HK-2 (cell line): Measurements from ENCODE around the gene HIVEP1.

Experiments used
- DNase-seq: peaks from one replicate; pipeline ENCODE4 v3.0.0-alpha.2; 2018; ENCODE audit not compliant: unreplicated experiment

Gene HIVEP1

DNA sequence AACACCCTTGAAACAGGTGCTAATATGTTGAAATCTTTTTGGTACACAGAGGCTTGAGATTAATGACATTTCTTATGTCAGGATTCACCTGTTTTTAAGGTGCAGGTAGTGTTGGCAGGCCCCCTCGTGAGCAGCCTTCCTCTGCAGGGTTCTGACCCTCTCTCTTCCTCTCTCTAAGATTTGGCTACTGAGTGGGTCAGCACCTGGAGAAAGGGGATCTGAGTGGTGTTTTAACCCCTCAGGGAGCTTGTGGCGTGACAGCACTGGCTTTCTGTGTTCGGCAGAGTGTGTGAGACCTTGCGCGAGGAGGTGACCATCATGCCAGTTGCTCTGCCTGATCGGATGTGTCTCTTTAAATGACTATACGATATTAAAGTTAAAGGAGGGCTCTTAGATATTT lies 37.1 kb downstream of the HIVEP1 start:
- no peak for DNase-seq

DNA sequence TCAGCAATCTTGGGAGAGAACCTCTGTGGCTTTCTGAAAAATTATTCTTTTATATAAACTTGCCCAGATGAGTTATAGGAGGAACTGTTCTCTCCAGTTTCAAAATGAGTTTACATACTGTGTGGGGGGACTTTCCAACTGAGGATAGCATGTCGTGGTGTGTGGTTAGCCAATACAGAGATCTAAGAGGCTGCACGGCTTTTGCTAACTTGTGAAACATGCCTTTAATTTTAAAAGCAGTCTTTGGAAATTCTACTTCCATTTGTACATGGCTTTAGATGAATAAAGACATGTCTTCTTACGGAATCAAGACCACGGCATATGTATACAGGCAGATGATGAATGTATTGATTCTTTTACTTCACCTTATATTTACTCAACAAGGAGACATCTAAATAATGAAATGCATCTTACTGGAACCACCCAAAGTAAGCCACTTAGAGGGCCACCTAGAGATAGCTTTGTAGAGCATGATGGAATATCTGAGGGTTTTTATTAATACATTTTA lies 39.8 kb downstream of the HIVEP1 start:
- DNase-seq, result no peak

GRCh38 chr6:12058172-12058961 lies 46.3 kb downstream of the HIVEP1 start:
- no peak for DNase-seq

GRCh38 chr6:12060780-12061609 lies 48.9 kb downstream of the HIVEP1 start:
- DNase-seq, result no peak

DNA sequence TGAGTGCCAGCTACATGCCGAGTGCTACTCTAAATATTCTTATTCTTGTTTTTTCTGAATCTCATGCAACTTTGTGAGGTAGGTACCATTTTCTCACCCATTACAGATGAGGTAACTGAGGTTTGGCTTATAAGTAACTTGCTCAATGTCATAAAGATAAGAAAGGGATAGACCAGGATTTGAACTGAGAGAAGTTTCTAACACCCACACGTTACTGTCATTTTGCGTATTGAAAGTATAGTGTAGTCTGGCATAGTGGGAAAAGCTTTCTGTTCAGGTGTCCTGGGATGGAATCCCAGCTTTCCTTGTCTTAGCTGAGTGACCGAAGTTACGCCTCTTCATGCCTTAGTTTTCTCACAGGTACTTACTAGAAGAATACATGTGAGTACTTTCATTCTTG lies 50.5 kb downstream of the HIVEP1 start:
- DNase-seq, result no peak

DNA sequence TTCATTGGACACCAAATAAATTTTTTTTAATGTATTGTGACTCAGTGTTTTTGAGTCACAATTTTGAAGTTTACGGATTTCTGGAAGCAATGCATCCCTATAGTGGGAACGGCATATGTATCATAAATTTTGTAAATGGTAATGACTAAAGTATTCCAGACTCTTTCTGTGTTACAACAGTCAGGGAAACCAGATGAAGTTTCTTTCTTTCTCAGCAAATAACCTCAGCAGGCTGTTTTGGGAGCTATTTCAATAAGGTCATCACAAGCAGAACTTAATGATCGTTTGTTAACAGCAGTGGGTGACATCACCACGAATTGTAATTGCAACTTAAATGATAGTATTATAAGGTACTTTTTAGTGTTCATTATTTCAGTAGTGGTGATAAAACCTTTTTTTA lies 52.0 kb downstream of the HIVEP1 start:
- DNase-seq, result no peak

GRCh38 chr6:12064538-12065071 lies 52.5 kb downstream of the HIVEP1 start:
- no peak for DNase-seq

DNA sequence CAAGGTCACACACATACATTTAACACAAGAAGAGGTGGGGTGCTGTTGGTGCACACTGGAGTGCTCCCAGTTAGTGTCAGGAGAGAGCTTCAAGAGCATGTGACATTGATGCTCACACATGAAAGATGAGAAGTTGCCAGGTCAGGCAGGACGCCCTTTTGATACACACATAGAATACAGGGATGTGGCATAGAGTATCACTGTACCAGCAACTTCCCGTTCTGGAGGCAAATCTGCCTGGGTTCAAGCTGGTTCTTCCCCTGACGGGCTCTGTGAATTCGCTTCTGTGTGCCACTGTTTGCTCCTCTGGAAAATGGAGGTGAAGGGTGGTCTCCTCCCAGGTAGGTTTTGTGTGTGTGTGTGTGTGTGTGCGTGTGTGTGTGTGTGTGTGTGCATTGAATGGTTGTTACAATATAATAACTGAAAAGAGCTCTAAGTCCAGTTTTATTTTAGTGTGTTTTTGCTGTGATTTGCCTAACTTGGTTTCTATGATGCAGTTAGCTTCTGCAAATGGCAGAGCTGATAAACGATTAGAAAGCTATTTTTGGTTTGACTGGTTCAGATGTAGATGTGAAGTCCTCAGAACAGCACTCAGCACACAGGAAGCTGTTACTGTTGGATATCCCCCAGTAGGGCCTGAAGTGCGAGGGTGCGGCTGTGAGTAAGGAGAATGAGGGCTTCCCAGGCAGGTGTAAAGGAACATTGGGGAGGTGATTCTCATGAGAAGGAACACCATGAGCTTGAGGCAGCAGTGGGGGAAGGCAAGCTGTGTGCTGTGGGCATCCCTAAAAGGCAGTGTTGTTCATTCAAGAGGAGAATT lies 53.4 kb downstream of the HIVEP1 start:
- DNase-seq, result no peak

- no peak for DNase-seq
Measured at GRCh38 chr6:12066297-12066696, 54.2 kb downstream of the HIVEP1 start.

GRCh38 chr6:12068899-12069557 lies 56.9 kb downstream of the HIVEP1 start:
- DNase-seq, result no peak

DNA sequence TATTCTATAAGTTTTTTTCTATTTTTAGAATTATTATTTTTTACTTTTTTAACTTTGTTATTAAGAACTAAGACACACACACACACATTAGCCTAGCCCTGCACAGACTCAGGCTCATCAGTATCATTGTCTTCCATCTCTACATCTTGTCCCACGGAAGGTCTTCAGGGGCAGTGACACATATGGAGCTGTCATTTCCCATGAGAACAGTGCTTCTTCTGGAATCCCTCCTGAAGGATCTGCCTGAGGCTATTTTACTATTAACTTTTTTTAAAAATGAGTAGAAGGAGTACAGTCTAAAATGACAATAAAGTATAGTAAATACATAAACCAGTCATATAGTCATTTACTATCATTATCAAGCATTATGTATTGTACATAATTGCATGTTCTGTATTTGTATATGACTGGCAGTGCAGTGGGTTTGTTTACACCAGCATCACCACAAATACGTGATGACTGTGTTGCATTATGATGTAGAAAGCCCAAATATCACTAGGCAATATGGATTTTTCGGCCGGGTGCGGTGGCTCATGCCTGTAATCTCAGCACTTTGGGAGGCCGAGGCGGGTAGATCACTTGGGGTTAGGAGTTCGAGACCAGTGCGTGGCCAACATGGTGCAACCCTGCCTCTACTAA lies 57.9 kb downstream of the HIVEP1 start:
- DNase-seq, result no peak

- DNase-seq, result no peak
Measured at GRCh38 chr6:12071064-12071615, 59.0 kb downstream of the HIVEP1 start.

DNA sequence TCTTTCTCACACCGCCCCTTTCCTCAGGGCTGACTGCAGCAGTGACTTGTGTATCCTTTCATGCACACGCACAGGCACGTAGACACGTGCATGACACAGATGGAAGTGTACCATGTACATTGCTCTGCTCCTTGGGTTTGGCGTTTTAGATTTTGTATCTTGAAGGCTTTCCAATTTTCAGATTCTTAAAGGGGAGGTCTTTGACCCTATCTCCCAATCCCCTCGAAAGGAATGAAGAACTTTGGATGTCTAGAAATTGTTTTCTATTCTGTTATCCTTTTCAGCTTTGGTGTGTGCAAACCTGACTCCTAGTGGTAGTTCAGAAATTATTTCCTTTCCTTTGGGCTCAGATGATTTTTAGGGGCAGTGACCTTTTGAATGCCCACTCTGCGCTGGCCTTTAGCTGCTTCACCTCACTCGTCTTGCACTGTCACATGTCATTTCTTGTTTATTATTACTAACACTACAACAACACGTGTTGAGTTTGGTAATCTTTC lies 63.0 kb downstream of the HIVEP1 start:
- DNase-seq, result no peak

GRCh38 chr6:12077021-12077710 lies 65.1 kb downstream of the HIVEP1 start:
- DNase-seq, result no peak

GRCh38 chr6:12078014-12078413 lies 65.9 kb downstream of the HIVEP1 start:
- no peak for DNase-seq

DNA sequence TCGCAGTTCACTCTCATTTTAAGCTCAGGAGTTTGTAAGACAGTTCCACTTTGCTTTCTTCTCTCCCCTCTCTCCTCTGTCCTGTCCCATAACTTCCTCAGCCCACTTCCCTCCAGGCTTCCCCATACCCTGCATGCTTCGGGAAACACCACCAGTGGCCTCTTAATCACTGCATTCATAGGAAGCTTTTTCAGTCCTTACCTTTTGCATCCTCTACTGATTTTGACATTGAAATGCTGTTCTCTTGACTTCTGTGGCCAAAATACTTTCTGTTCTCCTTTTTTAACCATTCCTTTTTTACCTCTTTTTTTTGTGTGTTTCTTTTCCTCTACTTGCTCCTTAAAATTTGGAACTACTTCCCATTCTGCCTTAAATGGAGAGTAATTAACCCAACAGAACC lies 69.7 kb downstream of the HIVEP1 start:
- DNase-seq, result no peak

DNA sequence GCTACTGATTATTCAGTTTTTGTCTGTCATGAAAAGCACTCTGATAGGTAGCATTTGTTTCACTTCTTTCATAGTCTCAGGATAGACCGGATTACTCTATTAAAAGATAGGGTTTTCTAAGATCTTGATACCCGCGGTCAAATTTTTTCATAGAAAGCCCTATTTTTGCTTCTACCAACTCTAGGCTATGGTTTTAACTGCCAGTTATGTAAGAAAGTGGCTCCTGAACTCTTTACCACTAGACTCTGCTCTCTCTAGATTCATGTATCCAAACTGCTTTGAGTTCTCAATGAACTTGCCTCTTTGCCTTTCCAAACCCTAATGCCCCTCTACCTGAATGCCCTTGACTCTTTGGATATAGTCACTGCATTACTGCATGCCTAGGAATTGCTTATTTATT lies 70.3 kb downstream of the HIVEP1 start:
- no peak for DNase-seq

DNA sequence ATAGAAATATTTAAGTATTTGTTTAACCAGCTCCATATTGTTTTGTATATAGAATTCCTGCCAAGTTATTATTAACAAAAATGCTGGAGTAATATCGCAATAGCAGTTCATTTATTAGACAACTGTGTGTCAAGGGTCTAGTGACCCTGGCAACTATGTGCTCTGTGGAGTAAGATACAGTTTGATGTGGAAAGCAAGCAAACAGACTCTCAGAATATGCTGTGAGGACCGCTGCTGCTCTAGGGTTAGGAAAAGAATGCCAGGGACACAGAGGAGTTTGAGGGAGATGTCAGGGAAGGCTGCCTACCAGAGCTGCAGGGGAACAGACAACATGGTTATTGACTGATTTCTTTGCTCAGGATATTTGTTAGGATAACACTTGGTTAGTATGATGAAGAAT lies 71.2 kb downstream of the HIVEP1 start:
- DNase-seq, result no peak

GRCh38 chr6:12083763-12084162 lies 71.7 kb downstream of the HIVEP1 start:
- no peak for DNase-seq

DNA sequence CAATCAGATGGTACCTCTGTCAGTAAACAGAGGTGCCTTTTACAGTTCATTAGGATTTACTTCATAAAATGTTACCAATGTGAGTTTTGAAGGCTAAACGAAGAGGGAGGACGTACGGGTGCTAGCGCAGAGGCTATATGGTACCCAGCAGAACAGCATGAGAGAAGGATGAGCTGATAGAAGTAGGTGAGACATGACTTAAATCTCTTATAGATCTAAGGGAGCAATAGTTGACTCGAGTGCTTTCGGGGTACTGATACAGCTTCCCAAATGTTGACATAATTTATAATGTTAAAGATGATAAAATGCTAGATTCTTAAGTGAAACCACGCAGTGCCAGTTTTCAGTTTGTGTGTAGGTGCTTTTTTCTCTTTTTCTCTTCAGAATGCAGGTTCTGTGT lies 72.6 kb downstream of the HIVEP1 start:
- no peak for DNase-seq
